HG02943 (cell line): ENCODE data around the gene IGFALS.

Experiments used
- ATAC-seq: cut with Tn5 transposase; IDR thresholded peaks from one replicate; pipeline ENCODE4 v1.9.1; 2021; ENCODE audit warnings: mild to moderate bottlenecking, low read depth, moderate library complexity; ENCODE audit not compliant: unreplicated experiment

The IGFALS gene

GRCh38 chr16:1791256-1791942 lies 2.1 kb downstream of the IGFALS start:
- no peak for ATAC-seq

- ATAC-seq: no peak
Measured at GRCh38 chr16:1790611-1791255, 2.8 kb downstream of the IGFALS start.

DNA sequence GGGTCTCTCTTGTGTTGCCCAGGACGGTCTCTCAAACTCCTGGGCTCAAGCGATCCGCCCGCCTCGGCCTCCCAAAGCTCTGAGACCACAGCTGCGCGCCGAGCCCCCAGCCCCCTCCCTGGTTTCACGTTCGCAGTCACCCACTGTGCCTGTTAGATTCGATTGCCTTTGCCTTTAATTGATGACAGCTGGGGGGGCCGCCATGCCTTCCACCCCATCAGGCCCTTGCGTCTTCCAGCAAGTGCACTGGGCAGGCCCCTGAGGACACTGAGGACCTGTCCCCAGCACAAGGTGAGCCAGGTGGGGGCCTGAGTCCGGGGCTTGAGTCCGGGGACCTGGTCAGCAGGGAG lies 3.3 kb downstream of the IGFALS start:
- no peak for ATAC-seq

- no peak for ATAC-seq
Measured at GRCh38 chr16:1789643-1790045, 3.9 kb downstream of the IGFALS start.

GRCh38 chr16:1788708-1789100 lies 4.8 kb downstream of the IGFALS start:
- ATAC-seq: no peak

DNA sequence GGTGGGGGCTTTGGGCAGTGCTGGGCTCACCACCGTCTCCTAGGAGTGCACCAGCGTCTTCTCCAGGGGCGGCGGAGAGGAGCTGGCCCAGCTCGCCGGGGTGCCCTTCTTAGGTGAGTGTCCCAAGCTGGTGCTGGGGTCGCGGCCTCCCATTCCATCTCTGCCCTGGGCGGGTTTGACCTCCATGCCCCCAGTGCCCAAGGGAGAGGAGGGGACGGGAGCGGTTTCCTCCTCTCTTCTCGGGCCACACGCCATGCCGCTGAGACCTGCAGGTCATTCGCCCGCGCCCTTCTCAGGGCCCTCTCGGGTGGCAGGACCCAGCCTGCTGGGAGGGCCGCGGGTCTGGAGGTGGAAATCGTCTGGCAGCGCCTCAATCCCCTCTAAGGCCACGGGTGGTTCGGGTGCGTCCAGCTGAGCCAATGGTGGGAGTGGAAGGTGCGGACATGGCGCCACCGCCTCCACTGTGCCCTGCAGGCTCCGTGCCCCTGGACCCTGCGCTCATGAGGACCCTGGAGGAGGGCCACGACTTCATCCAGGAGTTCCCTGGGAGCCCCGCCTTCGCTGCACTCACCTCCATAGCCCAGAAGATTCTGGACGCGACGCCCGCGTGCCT lies 5.3 kb downstream of the IGFALS start:
- ATAC-seq: no peak

GRCh38 chr16:1787322-1788094 lies 6.0 kb downstream of the IGFALS start:
- no peak for ATAC-seq

DNA sequence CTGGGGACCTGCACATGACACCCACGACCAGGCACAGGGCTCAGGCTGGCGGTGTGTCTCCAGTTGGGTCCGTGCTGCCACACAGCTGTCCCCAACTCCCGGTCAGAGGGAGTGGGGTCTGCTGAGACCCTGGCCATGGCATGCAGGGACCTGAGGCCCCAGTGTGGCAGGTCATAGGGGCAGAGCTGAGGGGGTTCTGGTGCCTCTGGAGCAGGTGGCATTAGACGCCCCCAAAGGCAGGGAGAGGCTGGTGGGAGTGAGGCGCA lies 6.5 kb downstream of the IGFALS start:
- ATAC-seq: no peak

DNA sequence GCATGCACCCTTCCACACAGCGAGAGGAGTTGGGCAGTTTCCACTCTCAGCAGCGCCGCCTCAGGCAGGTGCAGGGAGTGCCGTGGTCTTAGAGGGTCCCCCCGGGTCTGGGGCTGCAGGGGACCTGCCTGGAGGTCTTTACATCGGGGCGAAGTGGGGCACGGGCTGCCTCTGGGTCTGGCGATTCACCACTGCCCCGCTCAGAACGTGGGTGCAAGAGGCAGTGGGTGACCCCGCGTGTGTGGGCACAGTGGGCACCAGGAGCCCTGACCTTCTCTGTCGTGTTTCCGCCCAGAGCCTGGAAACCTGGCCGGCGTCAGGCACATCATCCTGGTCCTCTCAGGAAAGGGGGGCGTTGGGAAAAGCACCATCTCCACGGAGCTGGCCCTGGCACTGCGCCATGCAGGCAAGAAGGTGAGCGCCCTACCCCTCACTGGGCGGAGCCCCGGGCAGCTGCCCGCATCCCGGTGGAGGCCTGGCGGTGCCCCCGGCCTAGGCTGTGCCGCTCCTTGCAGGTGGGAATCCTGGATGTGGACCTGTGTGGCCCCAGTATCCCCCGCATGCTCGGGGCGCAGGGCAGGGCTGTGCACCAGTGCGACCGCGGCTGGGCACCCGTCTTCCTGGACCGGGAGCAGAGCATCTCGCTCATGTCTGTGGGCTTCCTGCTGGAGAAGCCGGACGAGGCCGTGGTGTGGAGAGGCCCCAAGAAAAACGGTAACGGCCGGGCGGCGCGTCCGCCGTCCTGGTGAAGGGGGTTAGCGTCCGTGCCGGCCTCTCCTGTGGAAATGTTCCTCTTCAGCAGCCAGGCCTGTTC lies 7.1 kb downstream of the IGFALS start:
- ATAC-seq: no peak

- ATAC-seq: no peak
Measured at GRCh38 chr16:1785846-1786170, 7.7 kb downstream of the IGFALS start.

DNA sequence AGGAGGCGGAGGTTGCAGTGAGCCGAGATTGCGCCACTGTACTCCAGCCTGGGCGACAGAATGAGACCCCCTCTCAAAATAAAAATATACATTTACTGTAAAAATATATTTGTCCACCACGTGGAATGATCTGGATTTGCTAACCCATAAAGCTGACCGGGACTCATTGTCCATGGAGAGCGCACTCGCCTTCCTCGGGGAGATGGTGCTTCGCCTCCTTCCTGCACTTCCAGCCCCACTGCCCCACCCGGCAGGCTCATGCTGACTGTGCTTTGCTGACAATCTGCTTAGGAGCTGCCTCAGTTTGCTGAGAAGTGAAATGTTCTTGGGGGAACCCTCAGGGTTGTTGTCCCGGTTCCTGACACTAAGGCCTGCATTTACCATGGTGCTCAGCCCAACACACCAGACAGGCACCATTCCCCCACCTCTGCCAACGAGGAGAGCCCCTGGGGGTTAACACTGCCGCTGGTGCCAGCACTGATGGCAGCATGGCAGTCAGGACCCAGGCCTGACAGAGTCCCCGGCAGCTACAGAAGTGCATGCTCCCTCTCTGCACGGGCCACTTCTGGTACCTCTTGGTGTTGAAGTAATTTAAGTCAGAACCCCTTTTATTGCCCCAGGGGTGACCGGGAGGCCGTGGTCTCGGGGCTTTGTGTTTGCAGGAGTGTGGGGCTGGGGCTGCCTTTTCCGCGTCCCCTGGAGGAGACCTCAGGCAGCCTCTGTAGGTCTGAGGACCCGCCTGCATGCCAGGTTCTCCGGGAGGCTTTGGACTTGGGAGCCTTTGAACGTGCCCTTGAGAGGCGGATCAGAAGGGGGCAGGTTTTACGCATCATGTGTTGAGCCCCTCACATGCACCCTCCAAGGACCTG lies 8.3 kb downstream of the IGFALS start:
- ATAC-seq: no peak

DNA sequence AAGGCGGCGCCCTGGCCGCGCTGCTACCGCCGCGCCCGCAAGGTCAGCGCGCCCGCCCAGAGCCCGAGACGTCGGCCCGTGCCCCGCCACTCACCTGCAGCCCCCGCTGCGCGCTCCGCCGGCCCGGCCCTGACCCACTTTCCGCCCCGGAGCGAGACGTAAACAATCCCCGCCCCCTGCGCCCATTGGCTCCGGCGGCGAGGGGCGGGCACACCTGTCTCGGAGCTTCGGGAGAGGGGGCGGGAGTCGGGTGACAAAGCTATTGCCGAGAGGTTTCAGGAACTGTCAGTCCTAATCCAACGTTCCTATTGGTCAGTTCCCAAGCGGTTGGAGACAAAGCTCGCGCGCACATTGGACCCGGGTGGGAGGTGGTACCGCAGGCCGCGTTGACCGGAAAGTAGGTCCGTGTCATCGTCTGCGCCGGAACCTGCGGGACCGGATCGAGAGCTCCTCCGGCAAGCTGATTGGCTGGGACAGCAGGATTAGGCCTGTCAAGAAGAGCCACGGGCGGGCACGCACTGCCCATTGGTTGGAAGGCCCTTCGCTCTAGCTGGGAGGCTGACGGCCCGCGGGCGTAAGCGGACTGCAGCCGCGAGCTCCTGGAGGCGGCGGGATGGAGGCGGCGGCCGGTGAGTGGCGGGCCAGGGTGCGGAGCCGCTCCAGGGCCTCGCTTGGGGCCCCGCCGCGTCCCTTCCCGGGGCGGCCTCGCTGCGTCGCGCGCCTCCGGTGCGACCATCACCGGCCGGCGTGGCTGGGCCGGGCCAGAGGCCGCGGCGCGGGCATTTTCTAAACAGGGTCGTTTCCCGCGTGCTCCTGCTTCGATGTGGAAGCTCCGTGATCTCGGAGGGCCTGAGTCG lies 10.9 kb downstream of the IGFALS start, which contains the start of the genes NUBP2 and SPSB3:
TSS of gene NUBP2 (plus strand) at position 553 of the 857 bp plus-strand sequence. CDS start at position 614, 61 bp downstream.
TSS of gene SPSB3 (minus strand) at position 164 of the 857 bp plus-strand sequence. CDS start 1,088 bp downstream, outside the sequence.
- peak; percentile 77 for ATAC-seq

DNA sequence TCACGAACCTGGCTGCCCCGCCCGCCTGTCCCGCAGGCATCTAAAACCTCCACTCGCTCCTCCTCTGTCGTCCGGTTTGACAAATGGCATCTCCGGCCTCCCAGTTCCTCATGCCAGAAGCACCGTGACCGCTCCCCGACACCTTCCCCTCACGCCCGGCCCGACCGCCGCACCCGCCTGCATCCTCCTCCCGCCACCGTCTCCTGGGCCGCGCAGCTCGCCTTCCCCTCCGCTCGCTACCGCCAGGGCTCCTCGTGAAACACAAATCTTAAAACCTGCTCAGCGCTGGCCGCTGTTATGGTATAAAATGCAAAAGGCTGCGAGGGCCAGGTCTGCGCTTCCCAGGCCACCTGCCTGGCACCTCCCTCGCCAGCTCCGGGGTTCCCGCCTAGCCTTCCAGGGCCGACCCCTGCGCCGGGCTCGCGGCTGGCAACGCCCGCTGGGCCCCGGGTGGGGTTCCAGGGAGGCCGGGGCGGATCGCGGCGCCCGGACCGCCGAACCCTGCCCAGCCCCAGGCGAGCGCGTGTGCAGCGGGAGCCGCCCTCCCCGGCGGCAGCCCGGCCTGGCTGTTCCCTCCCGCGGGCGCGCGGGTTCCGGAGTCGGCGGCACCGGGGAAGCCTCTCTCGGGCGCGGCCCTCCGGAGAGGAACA lies 11.6 kb downstream of the IGFALS start:
- ATAC-seq: peak; percentile 2

DNA sequence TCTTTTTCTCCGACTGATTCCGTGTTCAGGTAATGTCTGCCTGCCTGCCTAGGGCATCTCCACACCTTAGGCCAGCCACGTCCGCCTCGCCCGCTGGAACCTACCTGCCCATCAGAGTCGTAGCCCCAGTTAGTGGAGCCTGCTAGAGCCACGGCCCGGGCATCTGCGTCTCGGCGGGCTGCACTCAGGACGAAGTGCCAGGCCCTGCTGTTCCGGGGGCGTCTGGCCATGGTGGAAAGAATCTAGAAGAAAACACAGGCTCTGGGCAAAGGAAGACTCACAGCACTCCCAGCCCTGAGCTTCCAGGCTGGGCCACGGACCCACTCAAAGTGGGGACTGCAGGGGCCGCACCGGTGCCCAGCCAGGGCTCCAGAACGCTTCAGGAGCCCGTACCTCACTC lies 12.3 kb downstream of the IGFALS start:
- no peak for ATAC-seq

GRCh38 chr16:1780677-1781072 lies 12.8 kb downstream of the IGFALS start:
- no peak for ATAC-seq

DNA sequence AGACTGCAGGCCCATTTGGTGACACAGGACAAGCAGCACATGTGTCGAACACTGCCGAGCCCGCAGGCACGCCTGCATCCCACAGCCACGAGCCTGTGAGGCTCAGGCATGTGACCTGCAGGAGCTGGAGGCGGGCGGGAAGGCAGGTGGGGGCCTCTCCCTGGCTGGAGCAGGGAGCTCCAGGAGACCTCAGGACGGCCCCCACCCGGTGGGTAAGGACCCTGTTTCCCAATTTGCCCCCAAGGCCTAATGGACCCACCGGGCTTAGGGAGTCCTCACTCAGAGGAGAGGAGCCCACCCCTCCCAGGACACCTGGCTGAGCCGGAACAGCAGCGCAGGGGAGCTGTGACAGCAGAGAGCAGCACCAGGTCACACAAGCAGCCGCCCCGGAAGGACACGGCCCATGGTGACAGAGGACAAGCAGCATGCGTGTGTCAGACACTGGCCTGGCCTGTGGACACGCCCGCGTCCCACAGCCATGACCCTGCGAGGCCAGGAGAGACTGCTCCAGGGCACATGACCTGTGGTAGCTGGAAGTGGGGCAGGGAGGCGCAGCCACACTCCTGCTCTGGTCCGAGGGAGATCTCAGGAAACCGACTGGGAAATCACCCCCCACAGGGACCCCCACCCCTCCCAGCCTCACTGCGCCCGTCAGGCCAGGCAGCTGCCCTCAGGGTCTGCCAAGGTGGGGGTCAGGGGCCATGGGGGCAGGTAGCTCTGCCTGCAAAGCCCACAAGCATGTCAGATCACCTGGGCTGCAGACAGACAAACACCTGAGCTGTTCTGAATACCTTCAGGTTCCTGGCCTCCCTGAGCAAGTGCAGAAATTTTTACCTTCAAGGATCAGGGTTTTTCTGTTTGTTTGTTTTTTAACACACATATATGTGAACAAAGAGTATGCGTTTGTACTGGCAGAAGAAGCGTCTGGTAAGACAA lies 13.5 kb downstream of the IGFALS start:
- ATAC-seq: no peak

DNA sequence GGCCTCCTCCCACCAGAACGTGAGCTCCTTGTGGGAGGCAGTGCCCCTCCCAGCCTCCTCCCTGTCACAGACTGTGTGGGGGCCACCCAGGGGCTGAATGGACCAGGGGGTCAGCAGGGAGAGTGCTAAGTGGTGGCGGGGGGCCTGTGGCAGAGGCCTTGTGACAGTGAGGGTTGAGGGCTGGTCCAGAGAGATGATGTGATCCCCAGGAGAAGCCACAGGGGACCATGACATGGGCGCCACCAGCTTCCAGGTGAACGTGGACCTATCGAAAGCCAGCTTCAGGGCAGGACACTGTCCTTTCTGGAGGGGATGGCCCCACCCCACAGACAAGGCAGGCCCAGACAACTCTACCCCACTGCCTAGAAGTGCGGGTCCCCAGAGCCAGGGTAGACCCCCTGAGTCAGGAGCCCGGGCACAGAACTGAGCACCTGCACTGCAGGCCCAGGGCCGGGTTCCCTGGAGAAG lies 14.2 kb downstream of the IGFALS start:
- no peak for ATAC-seq
